PC-3 (cell line): ENCODE measurements around the gene NUMA1. TPM values are rescaled to one million over a fixed set of nuclear protein-coding genes. Genes with fewer than 3 reads are reported as not detected.
A peak's percentile ranks its signal among the peaks of the same experiment; 100 is the strongest.

Source experiments
- ATAC-seq: fragments of 200-7000 bp; cut with Tn5 transposase; 2 replicates; pipeline ENCODE4 v1.9.1; 2020; ENCODE audit warnings: mild to moderate bottlenecking, moderate library complexity
- BruUV-seq: library from RNA; stranded (reverse); fragments of 400-500 nt; replicated peaks from 2 replicates; lab custom pipeline; 2021; lab: Mats Ljungman, UMichigan
- CTCF ChIA-PET: fragments of 300-600 bp; sonication (Branson Sonifier 250); formaldehyde crosslinking; loops from one replicate; lab custom pipeline; 2022; ENCODE audit warnings: antibody characterized with exemption; lab: Charles Lee
- POLR2A ChIA-PET: fragments of 300-600 bp; sonication (Branson Sonifier 250); formaldehyde crosslinking; loops from one replicate; lab custom pipeline; 2022; ENCODE audit warnings: antibody characterized with exemption; ENCODE audit not compliant: unreplicated experiment; lab: Charles Lee
- DNase-seq: peaks from one replicate; pipeline ENCODE4 v3.0.0-alpha.2; 2015
- H2AFZ ChIP-seq: fragments of 300-600 bp; sonication (generic); 2 replicates; pipeline ENCODE4 v1.6.0; 2016; ENCODE audit warnings: antibody characterized with exemption, low read length
- H3F3A ChIP-seq: fragments of 300-600 bp; sonication (generic); one replicate; pipeline ENCODE4 v1.6.0; 2017; ENCODE audit warnings: antibody characterized with exemption, low read length, control low read depth, mild to moderate bottlenecking; ENCODE audit not compliant: unreplicated experiment
- H3K27ac ChIP-seq: fragments of 300-600 bp; sonication (generic); 2 replicates; pipeline ENCODE4 v1.5.1; 2016; ENCODE audit warnings: mild to moderate bottlenecking, low read length
- H3K27me3 ChIP-seq: fragments of 300-600 bp; sonication (generic); 2 replicates; pipeline ENCODE4 v1.6.1; 2016; ENCODE audit warnings: low read length, mixed read lengths
- H3K36me3 ChIP-seq: fragments of 300-600 bp; sonication (generic); 2 replicates; pipeline ENCODE4 v1.6.1; 2016; ENCODE audit warnings: low read depth, mixed run types, low read length, mixed read lengths
- H3K4me1 ChIP-seq: fragments of 300-600 bp; sonication (generic); 2 replicates; pipeline ENCODE4 v1.5.1; 2016; ENCODE audit warnings: low read length; ENCODE audit not compliant: insufficient read depth
- H3K4me2 ChIP-seq: fragments of 300-600 bp; sonication (generic); 2 replicates; pipeline ENCODE4 v1.6.0; 2016; ENCODE audit warnings: low read length
- H3K4me3 ChIP-seq: fragments of 300-600 bp; sonication (generic); 2 replicates; pipeline ENCODE4 v1.5.1; 2016; ENCODE audit warnings: mild to moderate bottlenecking, low read length, mixed read lengths
- H3K79me2 ChIP-seq: fragments of 300-600 bp; sonication (generic); 2 replicates; pipeline ENCODE4 v1.6.1; 2017; ENCODE audit warnings: low read length, mixed read lengths
- H3K9ac ChIP-seq: fragments of 300-600 bp; sonication (generic); 2 replicates; pipeline ENCODE4 v1.6.0; 2016; ENCODE audit warnings: mild to moderate bottlenecking, low read length
- H3K9me2 ChIP-seq: fragments of 300-600 bp; sonication (generic); replicated peaks from 2 replicates; pipeline ENCODE4 v1.6.1; 2016; ENCODE audit warnings: mixed run types, low read length, mixed read lengths
- H3K9me3 ChIP-seq: fragments of 300-600 bp; sonication (generic); 2 replicates; pipeline ENCODE4 v1.6.1; 2016; ENCODE audit warnings: low read length, mixed read lengths
- H4K20me1 ChIP-seq: fragments of 300-600 bp; sonication (generic); 2 replicates; pipeline ENCODE4 v1.6.1; 2016; ENCODE audit warnings: low read length, mixed read lengths
- CTCF ChIP-seq: fragments of 300-600 bp; sonication (generic); conservative IDR thresholded peaks from 2 replicates; pipeline ENCODE4 v1.5.1; 2017; ENCODE audit warnings: antibody characterized with exemption, low read depth, mild to moderate bottlenecking, low read length
- EZH2 ChIP-seq: fragments of 300-600 bp; sonication (generic); IDR thresholded peaks from one replicate; pipeline ENCODE4 v1.6.1; 2017; ENCODE audit warnings: antibody characterized with exemption, mild to moderate bottlenecking, low read length; ENCODE audit not compliant: unreplicated experiment
- EZH2phosphoT487 ChIP-seq: fragments of 300-600 bp; sonication (generic); IDR thresholded peaks from 2 replicates; pipeline ENCODE4 v1.6.1; 2018; ENCODE audit warnings: mild to moderate bottlenecking, antibody characterized with exemption, low read length, borderline replicate concordance
- intact Hi-C: fragments of 100-400 bp; cut with micrococcal nuclease; formaldehyde crosslinking; loops from 2 replicates; pipeline ENCODE4 v1.9.0; 2023
- total RNA-seq: library from RNA; depleted of rRNA; stranded (reverse); fragments of >200 nt; gene quantifications from 2 replicates; pipeline ENCODE4 v1.2.3, GENCODE V29; 2014

NUMA1 gene
- total RNA-seq, 1 experiment from 2014 or later, result 145 TPM

GRCh38 chr11:72075756-72076155 is 4.6 kb downstream of the NUMA1 start:
- intact Hi-C loops, result no loop called here
- Histone ChIP-seq H3F3A (no peaks in the 10 kb centered on the region), H3K27ac (no peak overlapping the region), H4K20me1 (peaks cover 27% of the 10 kb centered on the region; the same call in 1 of the 2 replicates), H3K36me3 (no peaks in the 10 kb centered on the region; the same call in 1 of the 2 replicates), H3K9me3 (no peaks in the 10 kb centered on the region), H3K9me2 (no peaks in the 10 kb centered on the region), H3K9ac (no peak overlapping the region), H3K27me3 (no peaks in the 10 kb centered on the region), H3K4me3 (no peak overlapping the region), H2AFZ (no peak overlapping the region), H3K79me2 (peaks cover 91% of the 10 kb centered on the region), H3K4me1 (peaks cover 41% of the 10 kb centered on the region), H3K4me2 (no peak overlapping the region)
- no peak for ATAC-seq
- no peak for DNase-seq
- ChIA-PET CTCF (interaction anchor here (1.1 kb wide), 1 partner anchor 50 kb away, joined by 4 read pairs; no protein-coding TSS in a partner anchor), POLR2A (no interaction called here)
- no TSS peak for BruUV-seq
- TF ChIP-seq CTCF (no peak), EZH2phosphoT487 (no peak), EZH2 (no peak)

- H3F3A ChIP-seq, result no peaks in the 10 kb centered on the region
- H2AFZ ChIP-seq, result no peak overlapping the region
- H3K27me3 ChIP-seq, result no peaks in the 10 kb centered on the region
- H3K79me2 ChIP-seq, result peaks cover 96% of the 10 kb centered on the region
- POLR2A ChIA-PET, result no interaction called here
- H4K20me1 ChIP-seq, result peaks cover 33% of the 10 kb centered on the region; the same call in 1 of the 2 replicates
- DNase-seq, result no peak
- ATAC-seq, result no peak
- no peaks in the 10 kb centered on the region for H3K9me2 ChIP-seq
- no peak overlapping the region for H3K27ac ChIP-seq
- intact Hi-C loops, result no loop called here
- H3K4me1 ChIP-seq, result peaks cover 48% of the 10 kb centered on the region
- no peak for TF ChIP-seq EZH2phosphoT487
- TF ChIP-seq CTCF, result peak; percentile 41
- BruUV-seq, result no TSS peak
- H3K9me3 ChIP-seq, result no peaks in the 10 kb centered on the region
- H3K4me2 ChIP-seq, result no peak overlapping the region
- CTCF ChIA-PET, result interaction anchor here (1.1 kb wide), 1 partner anchor 50 kb away, joined by 4 read pairs; no protein-coding TSS in a partner anchor
- H3K9ac ChIP-seq, result no peak overlapping the region
- no peaks in the 10 kb centered on the region; the same call in 1 of the 2 replicates for H3K36me3 ChIP-seq
- H3K4me3 ChIP-seq, result no peak overlapping the region
These were observed 5.2 kb downstream of the NUMA1 start for GRCh38 chr11:72075109-72075508.

- peaks cover 15% of the 10 kb centered on the region; the same call in 1 of the 2 replicates for H3K36me3 ChIP-seq
- DNase-seq, result peak; percentile 91
- ChIA-PET CTCF (interaction anchor here (1.2 kb wide), 1 partner anchor 47 kb away, joined by 4 read pairs; no protein-coding TSS in a partner anchor), POLR2A (no interaction called here)
- H3K9me2 ChIP-seq, result no peaks in the 10 kb centered on the region
- peak overlapping the region; percentile 16 for H3K4me3 ChIP-seq
- no peaks in the 10 kb centered on the region for H3K9me3 ChIP-seq
- BruUV-seq, result no TSS peak
- H3K79me2 ChIP-seq, result peaks cover 96% of the 10 kb centered on the region
- H3K4me1 ChIP-seq, result peaks cover 45% of the 10 kb centered on the region
- H3F3A ChIP-seq, result no peaks in the 10 kb centered on the region
- TF ChIP-seq CTCF (no peak), EZH2phosphoT487 (no peak), EZH2 (no peak)
- peak overlapping the region; percentile 59 for H3K4me2 ChIP-seq
- ATAC-seq, result peak; percentile 84
- H2AFZ ChIP-seq, result no peak overlapping the region
- H4K20me1 ChIP-seq, result peaks cover 21% of the 10 kb centered on the region; the same call in 1 of the 2 replicates
- intact Hi-C loops, result loop anchor here (1.0 kb wide), 1 partner anchor 8 kb away; the partner anchor contains the start of genes LRRC51 and NUMA1
- peak overlapping the region; percentile 25 for H3K27ac ChIP-seq
- H3K9ac ChIP-seq, result no peak overlapping the region
- no peaks in the 10 kb centered on the region for H3K27me3 ChIP-seq
These were observed 8.0 kb downstream of the NUMA1 start for GRCh38 chr11:72072348-72072747.
